K562 (cell line): Measurements from ENCODE around the gene ZNF862. TPM values are rescaled to one million over a fixed set of nuclear protein-coding genes. Genes with fewer than 3 reads are reported as not detected.

ENCODE experiments used
- ATAC-seq: fragments of 200-7000 bp; cut with Tn5 transposase; 3 replicates; pipeline ENCODE4 v1.9.1; 2020; ENCODE audit warnings: moderate library complexity
- BruUV-seq: library from RNA; stranded (reverse); fragments of 400-500 nt; replicated peaks from 2 replicates; lab custom pipeline; 2021; lab: Mats Ljungman, UMichigan
- CTCF ChIA-PET: fragments of 300-600 bp; formaldehyde crosslinking; extraction: SDS; loops from one replicate; lab custom pipeline; 2021; ENCODE audit warnings: low intra/inter-chr PET ratio; lab: Yijun Ruan, JAX
- POLR2A ChIA-PET: fragments of 300-600, 350-650 bp; sonication (Branson Sonifier 250); formaldehyde crosslinking; extraction: SDS; loops from one replicate; lab custom pipeline; 2021; ENCODE audit warnings: antibody characterized with exemption, inconsistent platforms; lab: Yijun Ruan, JAX
- DNase-seq, 4 experiments: peaks; one replicate each; pipeline versions ENCODE4 v3.0.0 to v3.0.0-alpha.2; 2011 to 2018; ENCODE audit warnings: low spot score in 3 of 4, mixed read lengths in 3 of 4; ENCODE audit errors: extremely low read depth in 1 of 4
- FAIRE-seq: peaks from 2 replicates; lab custom pipeline; 2011; peaks lifted over from hg19 to GRCh38; lab: Jason Lieb, UNC
- H2AFZ ChIP-seq: 2 replicates; pipeline ENCODE4 v1.6.0; 2011; ENCODE audit warnings: low read depth, low read length, control low read depth, inconsistent platforms
- H3K27ac ChIP-seq: fragments of 200-600 bp; 3 replicates; pipeline ENCODE4 v1.8.0; 2011; ENCODE audit warnings: low read depth, mild to moderate bottlenecking, control low read depth, inconsistent platforms, low read length, moderate library complexity, mixed read lengths; ENCODE audit errors: extremely low read depth
- H3K27me3 ChIP-seq, 2 experiments: fragments of 300-600 bp in 1 of 2; 2 replicates in 1 of 2; 3 replicates in 1 of 2; pipeline versions ENCODE4 v1.6.0 to v1.8.0; 2011; ENCODE audit warnings: inconsistent platforms in 2 of 2, low read length in 2 of 2, mild to moderate bottlenecking in 1 of 2, mixed read lengths in 1 of 2, moderate library complexity in 1 of 2; ENCODE audit not compliant: control insufficient read depth in 2 of 2, insufficient read depth in 2 of 2
- H3K36me3 ChIP-seq: fragments of 300-600 bp; 3 replicates; pipeline ENCODE4 v1.8.0; 2011; ENCODE audit warnings: mild to moderate bottlenecking, low read length, inconsistent platforms; ENCODE audit not compliant: control insufficient read depth, insufficient read depth
- H3K4me1 ChIP-seq, 2 experiments: fragments of 200-600 bp in 1 of 2; replicated peaks in 1 of 2; 2 replicates in 1 of 2; 3 replicates in 1 of 2; pipeline versions ENCODE4 v1.5.1 to v1.8.0; 2011; ENCODE audit warnings: inconsistent platforms in 2 of 2, low read length in 2 of 2, mild to moderate bottlenecking in 1 of 2, mixed read lengths in 1 of 2, moderate library complexity in 1 of 2; ENCODE audit not compliant: control insufficient read depth in 2 of 2, insufficient read depth in 2 of 2
- H3K4me2 ChIP-seq: 2 replicates; pipeline ENCODE4 v1.6.1; 2011; ENCODE audit warnings: low read length, control low read depth, inconsistent platforms, mixed read lengths; ENCODE audit not compliant: insufficient read depth
- H3K4me3 ChIP-seq: fragments of 200-600 bp; sonication (generic), shearing (Covaris generic); 2 replicates; pipeline ENCODE4 v1.5.1; 2016; ENCODE audit warnings: control low read depth, inconsistent platforms
- H3K79me2 ChIP-seq: fragments of 200-600 bp; 3 replicates; pipeline ENCODE4 v1.8.0; 2011; ENCODE audit warnings: low read length, inconsistent platforms; ENCODE audit not compliant: control insufficient read depth, insufficient read depth
- H3K9ac ChIP-seq, 2 experiments: 2 replicates each; pipeline versions ENCODE4 v1.6.0 to v1.6.1; 2011; ENCODE audit warnings: low read depth in 2 of 2, low read length in 2 of 2, control low read depth in 1 of 2, inconsistent platforms in 1 of 2, mild to moderate bottlenecking in 1 of 2, mixed read lengths in 1 of 2; ENCODE audit not compliant: insufficient read depth in 1 of 2
- H3K9me1 ChIP-seq: one replicate; pipeline ENCODE4 v1.6.0; 2011; ENCODE audit warnings: inconsistent platforms, mild to moderate bottlenecking, low read length, moderate library complexity; ENCODE audit not compliant: control insufficient read depth, insufficient read depth
- H3K9me3 ChIP-seq: replicated peaks from 2 replicates; pipeline ENCODE4 v1.5.1; 2011; ENCODE audit warnings: low read depth, low read length, inconsistent platforms; ENCODE audit not compliant: control insufficient read depth, insufficient read depth
- H4K20me1 ChIP-seq: replicated peaks from 2 replicates; pipeline ENCODE4 v1.6.1; 2011; ENCODE audit warnings: low read length, inconsistent platforms, mixed read lengths; ENCODE audit not compliant: control insufficient read depth, insufficient read depth
- ARID1B ChIP-seq: fragments of 450-650 bp; IDR thresholded peaks from 2 replicates; pipeline ENCODE4 v1.6.1; 2016; ENCODE audit warnings: antibody characterized with exemption, mild to moderate bottlenecking, inconsistent platforms
- C11orf30 ChIP-seq: fragments of 450-650 bp; IDR thresholded peaks from 2 replicates; pipeline ENCODE4 v1.6.1; 2016; ENCODE audit warnings: low read depth, mild to moderate bottlenecking
- CREB1 ChIP-seq, 2 experiments: sonication (generic) in 1 of 2; formaldehyde crosslinking in 1 of 2; IDR thresholded peaks; 2 replicates each; pipeline versions ENCODE4 v1.6.1 to v1.8.0; 2012 to 2022; ENCODE audit warnings: inconsistent platforms in 1 of 2, mild to moderate bottlenecking in 1 of 2, missing genetic modification reagents in 1 of 2, moderate library complexity in 1 of 2
- CTBP1 ChIP-seq: fragments of 450-650 bp; IDR thresholded peaks from 2 replicates; pipeline ENCODE4 v1.6.1; 2016; ENCODE audit warnings: borderline replicate concordance
- FUS ChIP-seq: fragments of 200-400 bp; formaldehyde crosslinking; optimal IDR thresholded peaks from 2 replicates; pipeline ENCODE3; 2017; ENCODE audit warnings: low read depth, low read length
- MEF2D ChIP-seq: conservative IDR thresholded peaks from 2 replicates; pipeline ENCODE4 v1.6.1; 2016; ENCODE audit warnings: low read depth, missing genetic modification characterization, missing compliant biosample characterization
- MIER1 ChIP-seq: fragments of 450-650 bp; IDR thresholded peaks from 2 replicates; pipeline ENCODE4 v1.6.1; 2016; ENCODE audit warnings: antibody characterized with exemption, mild to moderate bottlenecking, low read depth
- NCOR1 ChIP-seq: fragments of 450-650 bp; IDR thresholded peaks from 2 replicates; pipeline ENCODE4 v1.6.1; 2016; ENCODE audit warnings: mild to moderate bottlenecking, moderate library complexity
- RB1 ChIP-seq: fragments of 450-650 bp; IDR thresholded peaks from 2 replicates; pipeline ENCODE4 v1.6.1; 2017; ENCODE audit warnings: low read depth, mild to moderate bottlenecking
- SPI1 ChIP-seq: IDR thresholded peaks from 2 replicates; pipeline ENCODE4 v1.6.1; 2011; ENCODE audit warnings: low read depth, low read length, control low read depth, borderline replicate concordance
- UBTF ChIP-seq, 2 experiments: IDR thresholded peaks; 2 replicates each; pipeline ENCODE4 v1.6.1; 2012; ENCODE audit warnings: improper control_type of control experiment in 2 of 2, low read depth in 2 of 2, low read length in 2 of 2, borderline replicate concordance in 1 of 2
- ZFX ChIP-seq: sonication (generic); formaldehyde crosslinking; IDR thresholded peaks from 2 replicates; pipeline ENCODE4 v1.8.0; 2022; ENCODE audit warnings: mild to moderate bottlenecking, missing genetic modification reagents, moderate library complexity
- ZNF133 ChIP-seq: fragments of 250-450 bp; sonication (Bioruptor Pico); IDR thresholded peaks from 2 replicates; pipeline ENCODE4 v1.4.0; 2020; ENCODE audit warnings: mild to moderate bottlenecking
- WGBS: fragments of 100-300 bp; shearing (Covaris generic); methylation state at CpG from one replicate; pipeline ENCODE4 v1.1.6; 2016; ENCODE audit warnings: low coverage, mixed read lengths; ENCODE audit not compliant: insufficient coverage; ENCODE audit errors: missing lambda C conversion rate; 5-methylcytosine and 5-hydroxymethylcytosine counted together
- in situ Hi-C: fragments of 300-500 bp; cut with MboI; formaldehyde crosslinking; loops from 4 replicates; pipeline ENCODE4 v1.15.0; 2018; ENCODE audit warnings: inconsistent platforms, mixed read lengths
- intact Hi-C: fragments of 100-400 bp; cut with micrococcal nuclease; formaldehyde crosslinking; loops from 2 replicates; pipeline ENCODE4 v1.14.2; 2022
- polyA plus RNA-seq, 8 experiments: library from polyadenylated mRNA; depleted of rRNA in 4 of 8; stranded (reverse) in 5 of 8; unstranded in 3 of 8; fragments of >200 nt; fragmentation: Nextera tagmentation in 2 of 8; fragmentation: Illumina TruSeq in 1 of 8; extraction: Ambion mirVana in 2 of 8; extraction: Trizol in 1 of 8; gene quantifications; 2 replicates each; pipeline versions ENCODE4 v1.2.1 to v1.2.3, GENCODE V29; 2011 to 2014; ENCODE audit warnings: inconsistent platforms in 1 of 8, missing spikeins in 1 of 8
- total RNA-seq, 7 experiments: library from RNA; depleted of rRNA in 6 of 7; stranded (reverse); fragments of >200 nt in 6 of 7; fragmentation: Illumina TruSeq in 2 of 7; extraction: Trizol in 2 of 7; gene quantifications; 2 replicates each; pipeline versions ENCODE4 v1.2.1 to v1.2.3, GENCODE V29; 2011 to 2021; ENCODE audit warnings: low replicate concordance in 1 of 7
- TF ChIP-seq, protein P1 (sequence below): sonication (generic); formaldehyde crosslinking; IDR thresholded peaks from 2 replicates; pipeline ENCODE4 v1.4.0; 2020; ENCODE audit warnings: mild to moderate bottlenecking, missing genetic modification reagents
- TF ChIP-seq, protein P2 (sequence below): sonication (generic); formaldehyde crosslinking; IDR thresholded peaks from 2 replicates; pipeline ENCODE4 v1.8.1; 2023; ENCODE audit warnings: mild to moderate bottlenecking, missing genetic modification reagents

ZNF862 gene
- total and polyA plus RNA-seq, 9 of the 15 experiments (the other 6 are each of a cell fraction or from before 2014, with no cell fraction given): 1.1 to 3.9 (median 2.6) TPM

DNA sequence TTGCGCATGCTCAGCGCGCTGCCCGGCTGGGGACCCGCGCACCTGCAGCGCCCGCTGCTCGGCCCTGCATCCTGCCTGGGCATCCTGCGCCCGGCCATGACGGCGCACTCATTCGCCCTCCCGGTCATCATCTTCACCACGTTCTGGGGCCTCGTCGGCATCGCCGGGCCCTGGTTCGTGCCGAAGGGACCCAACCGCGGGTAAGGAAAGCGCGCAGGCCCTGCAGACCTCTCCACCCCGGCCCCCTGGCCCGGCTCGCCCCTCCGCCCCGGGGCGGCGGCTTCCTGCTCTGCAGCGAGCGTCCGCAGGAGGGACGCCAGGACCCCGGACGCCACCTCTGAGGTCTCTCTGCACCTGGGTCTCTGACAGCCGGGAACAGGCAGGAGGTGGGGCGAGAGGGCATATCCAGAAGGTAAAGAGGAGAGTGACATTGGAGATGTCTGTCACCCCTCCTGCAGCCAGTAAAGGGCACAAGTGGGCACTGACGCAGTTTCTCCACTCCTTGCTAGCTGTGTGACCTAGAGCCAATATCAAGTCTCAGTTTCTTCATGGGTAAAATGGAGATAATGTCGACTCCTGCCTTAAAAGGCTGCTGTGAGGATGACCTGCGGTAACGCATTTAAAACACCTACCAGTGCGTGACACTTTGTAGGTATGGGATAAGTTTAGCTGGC lies 35.9 kb downstream of the ZNF862 start:
- H3K4me1 ChIP-seq: peaks cover 15 to 29% of the 10 kb centered on the region in 2 experiments; a peak in 4 of 5 replicates
- ChIA-PET CTCF (no interaction called here), POLR2A (interaction anchor here (1.2 to 1.5 kb wide), 2 partner anchors 9 to 12 kb away, joined by 4 to 7 read pairs; no protein-coding TSS in a partner anchor)
- H2AFZ ChIP-seq: peak overlapping the region; percentile 98
- H3K4me3 ChIP-seq: peak overlapping the region; percentile 71
- no peaks in the 10 kb centered on the region for H3K79me2 ChIP-seq
- DNase-seq: no peak
- H3K9me3 ChIP-seq: no peaks in the 10 kb centered on the region
- H3K27me3 ChIP-seq: peaks cover 0 to 8% of the 10 kb centered on the region in 2 experiments; a peak in 2 of 5 replicates
- H3K9ac ChIP-seq: peak overlapping the region; percentile 72 to 94; a peak in 3 of 4 replicates
- H3K36me3 ChIP-seq: no peaks in the 10 kb centered on the region
- in situ Hi-C loops (loop anchor here (25.0 kb wide), 1 partner anchor 163 kb away; no protein-coding TSS in a partner anchor), intact Hi-C loops (no loop called here)
- H4K20me1 ChIP-seq: 0 out of 2 replicates have a peak, but pooled peaks cover 6% of the 10 kb centered on the region
- 4% methylated on average over 46 of the region's 46 CpGs for WGBS
- no peaks in the 10 kb centered on the region for H3K9me1 ChIP-seq
- H3K4me2 ChIP-seq: peak overlapping the region; percentile 88
- ATAC-seq: peak; percentile 18
- no TSS peak for BruUV-seq
- FAIRE-seq: no peak
- no peak overlapping the region for H3K27ac ChIP-seq
- TF ChIP-seq FUS (no peak), MIER1 (no peak), NCOR1 (no peak), MEF2D (tag) (no peak), UBTF (IDR thresholded peaks at IDR 0.05; ENCODE audit: borderline replicate concordance in 1 of 2, low read depth in 2 of 2, low read length in 2 of 2) (0 out of 4 replicates have a peak, but pooled peaks of 1 of the 2 experiments have one; percentile 29), RB1 (peak; percentile 59), SPI1 (no peak), ZNF133 (CRISPR knock-in tag) (no peak), ARID1B (no peak), CTBP1 (peak; percentile 77; the same call in 1 of the 2 replicates), CREB1 (IDR thresholded peaks at IDR 0.05) (no peak), CREB1 (CRISPR knock-in tag; IDR thresholded peaks at IDR 0.05) (peak; percentile 62; the same call in 1 of the 2 replicates), C11orf30 (no peak), ZFX (CRISPR knock-in tag) (peak; percentile 35; the same call in 1 of the 2 replicates)
- TF ChIP-seq, protein P1, sequence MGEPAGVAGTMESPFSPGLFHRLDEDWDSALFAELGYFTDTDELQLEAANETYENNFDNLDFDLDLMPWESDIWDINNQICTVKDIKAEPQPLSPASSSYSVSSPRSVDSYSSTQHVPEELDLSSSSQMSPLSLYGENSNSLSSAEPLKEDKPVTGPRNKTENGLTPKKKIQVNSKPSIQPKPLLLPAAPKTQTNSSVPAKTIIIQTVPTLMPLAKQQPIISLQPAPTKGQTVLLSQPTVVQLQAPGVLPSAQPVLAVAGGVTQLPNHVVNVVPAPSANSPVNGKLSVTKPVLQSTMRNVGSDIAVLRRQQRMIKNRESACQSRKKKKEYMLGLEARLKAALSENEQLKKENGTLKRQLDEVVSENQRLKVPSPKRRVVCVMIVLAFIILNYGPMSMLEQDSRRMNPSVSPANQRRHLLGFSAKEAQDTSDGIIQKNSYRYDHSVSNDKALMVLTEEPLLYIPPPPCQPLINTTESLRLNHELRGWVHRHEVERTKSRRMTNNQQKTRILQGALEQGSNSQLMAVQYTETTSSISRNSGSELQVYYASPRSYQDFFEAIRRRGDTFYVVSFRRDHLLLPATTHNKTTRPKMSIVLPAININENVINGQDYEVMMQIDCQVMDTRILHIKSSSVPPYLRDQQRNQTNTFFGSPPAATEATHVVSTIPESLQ: 0 out of 2 replicates have a peak, but pooled peaks have one; percentile 25
- TF ChIP-seq, protein P2, sequence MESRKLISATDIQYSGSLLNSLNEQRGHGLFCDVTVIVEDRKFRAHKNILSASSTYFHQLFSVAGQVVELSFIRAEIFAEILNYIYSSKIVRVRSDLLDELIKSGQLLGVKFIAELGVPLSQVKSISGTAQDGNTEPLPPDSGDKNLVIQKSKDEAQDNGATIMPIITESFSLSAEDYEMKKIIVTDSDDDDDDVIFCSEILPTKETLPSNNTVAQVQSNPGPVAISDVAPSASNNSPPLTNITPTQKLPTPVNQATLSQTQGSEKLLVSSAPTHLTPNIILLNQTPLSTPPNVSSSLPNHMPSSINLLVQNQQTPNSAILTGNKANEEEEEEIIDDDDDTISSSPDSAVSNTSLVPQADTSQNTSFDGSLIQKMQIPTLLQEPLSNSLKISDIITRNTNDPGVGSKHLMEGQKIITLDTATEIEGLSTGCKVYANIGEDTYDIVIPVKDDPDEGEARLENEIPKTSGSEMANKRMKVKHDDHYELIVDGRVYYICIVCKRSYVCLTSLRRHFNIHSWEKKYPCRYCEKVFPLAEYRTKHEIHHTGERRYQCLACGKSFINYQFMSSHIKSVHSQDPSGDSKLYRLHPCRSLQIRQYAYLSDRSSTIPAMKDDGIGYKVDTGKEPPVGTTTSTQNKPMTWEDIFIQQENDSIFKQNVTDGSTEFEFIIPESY (CRISPR knock-in tag): no peak; the same call in 1 of the 2 replicates
